GM13976 (cell line): Measurements from ENCODE around the gene RFPL4A.
"Not testable (repeated sequence)": the region's sequence is repeated elsewhere in the genome, so short reads cannot be mapped to it uniquely, and the experiment has no call there.

Experiments used
- DNase-seq: peaks from one replicate; pipeline ENCODE4 v3.0.0; 2012; ENCODE audit warnings: low spot score
- CTCF ChIP-seq: IDR thresholded peaks from 2 replicates; pipeline ENCODE4 v1.5.1; 2012; ENCODE audit warnings: borderline replicate concordance, mild to moderate bottlenecking; ENCODE audit not compliant: insufficient read depth; ENCODE audit errors: extremely low read depth, missing control alignments, control extremely low read depth
- in situ Hi-C: fragments of 300-500 bp; cut with MboI; formaldehyde crosslinking; loops from one replicate; pipeline ENCODE4 v1.12.0; 2022; ENCODE audit warnings: low sequenced_read_pairs, mixed read lengths, inconsistent platforms; ENCODE audit not compliant: unreplicated experiment

RFPL4A gene

GRCh38 chr19:55720801-55721200 lies 38.1 kb upstream of the RFPL4A start:
- TF ChIP-seq CTCF = no peak
- in situ Hi-C loops = no loop called here
- no peak for DNase-seq

- no peak for DNase-seq
- no peak for TF ChIP-seq CTCF
- in situ Hi-C loops = no loop called here
These were observed 35.4 kb upstream of the RFPL4A start for GRCh38 chr19:55723491-55723890.

- DNase-seq, in situ Hi-C loops: not testable (repeated sequence)
These were observed 28.5 kb upstream of the RFPL4A start for GRCh38 chr19:55730378-55730777.

- TF ChIP-seq CTCF = no peak
- in situ Hi-C loops = no loop called here
- no peak for DNase-seq
These were observed 20.6 kb upstream of the RFPL4A start, which contains the start of gene NLRP9 for GRCh38 chr19:55738302-55738701. NLRP9 (minus strand) TSS chr19:55738402; CDS start chr19:55738374, 28 bp downstream.

GRCh38 chr19:55750715-55751114 lies 8.2 kb upstream of the RFPL4A start:
- in situ Hi-C loops = no loop called here
- no peak for DNase-seq
- TF ChIP-seq CTCF = no peak

- TF ChIP-seq CTCF = no peak
- no peak for DNase-seq
- in situ Hi-C loops = no loop called here
These were observed 5.5 kb upstream of the RFPL4A start for GRCh38 chr19:55753401-55753800.

- in situ Hi-C loops, DNase-seq: not testable (repeated sequence)
These were observed 2.1 kb upstream of the RFPL4A start for GRCh38 chr19:55756808-55757207.

GRCh38 chr19:55766466-55766865 lies 7.6 kb downstream of the RFPL4A start:
- DNase-seq = no peak
- in situ Hi-C loops = no loop called here
- no peak for TF ChIP-seq CTCF

GRCh38 chr19:55768818-55769217 lies 9.9 kb downstream of the RFPL4A start, which contains the start of gene RFPL4AL1:
RFPL4AL1 (plus strand) TSS chr19:55769118; CDS start chr19:55771805, 2,687 bp downstream.
- DNase-seq, in situ Hi-C loops: not testable (repeated sequence)

- DNase-seq, in situ Hi-C loops: not testable (repeated sequence)
These were observed 10.7 kb downstream of the RFPL4A start for GRCh38 chr19:55769632-55770031.
